Measurements from ENCODE around the gene CREBBP.

Gene CREBBP

GRCh38 chr16:3882531-3882930 is 2.0 kb upstream of the CREBBP start:
- no peaks in the 10 kb centered on the region for H3K27me3 ChIP-seq
- no peak for DNase-seq
- no peak for TF ChIP-seq CTCF (IDR thresholded peaks at IDR 0.05; ENCODE audit: low read depth, low read length)

GRCh38 chr16:3881499-3881990 is 1.0 kb upstream of the CREBBP start:
- Histone ChIP-seq H3K9me3 (no peaks in the 10 kb centered on the region), H3K4me1 (no peaks in the 10 kb centered on the region), H3K36me3 (peaks cover 11% of the 10 kb centered on the region), H3K4me3 (ENCODE audit: low read depth, low read length) (no peak overlapping the region), H3K27me3 (no peaks in the 10 kb centered on the region)
- TF ChIP-seq CTCF (IDR thresholded peaks at IDR 0.05; ENCODE audit: low read depth, low read length): no peak
- DNase-seq: no peak

More at GRCh38 chr16:3882531-3882930, 2.0 kb upstream of the CREBBP start:
- Histone ChIP-seq H3K9me3 (no peaks in the 10 kb centered on the region), H3K4me3 (ENCODE audit: low read depth, low read length) (no peak overlapping the region), H3K4me1 (no peaks in the 10 kb centered on the region), H3K36me3 (peaks cover 5% of the 10 kb centered on the region; the same call in 1 of the 2 replicates)

GRCh38 chr16:3879887-3880564 is 487 bp downstream of the CREBBP start:
- H3K4me1 ChIP-seq: no peaks in the 10 kb centered on the region

GRCh38 chr16:3879258-3879886 is 1.1 kb downstream of the CREBBP start:
- Histone ChIP-seq H3K4me3 (ENCODE audit: low read depth, low read length) (peak overlapping the region; percentile 71), H3K4me1 (no peaks in the 10 kb centered on the region; the same call in 1 of the 2 replicates), H3K9me3 (no peaks in the 10 kb centered on the region), H3K36me3 (peaks cover 12% of the 10 kb centered on the region), H3K27me3 (no peaks in the 10 kb centered on the region)
- DNase-seq: peak; percentile 33
- no peak for TF ChIP-seq CTCF (IDR thresholded peaks at IDR 0.05; ENCODE audit: low read depth, low read length)

More at GRCh38 chr16:3879887-3880564, 487 bp downstream of the CREBBP start:
- TF ChIP-seq CTCF (IDR thresholded peaks at IDR 0.05; ENCODE audit: low read depth, low read length): no peak
- peak overlapping the region; percentile 71 for H3K4me3 ChIP-seq (ENCODE audit: low read depth, low read length)
- DNase-seq: peak; percentile 87
- peaks cover 12% of the 10 kb centered on the region for H3K36me3 ChIP-seq
- H3K27me3 ChIP-seq: no peaks in the 10 kb centered on the region
- H3K9me3 ChIP-seq: no peaks in the 10 kb centered on the region

GRCh38 chr16:3878610-3879009 is 1.9 kb downstream of the CREBBP start:
- H3K4me1 ChIP-seq: peaks cover 6% of the 10 kb centered on the region
- no peak for DNase-seq
- no peaks in the 10 kb centered on the region for H3K27me3 ChIP-seq
- TF ChIP-seq CTCF (IDR thresholded peaks at IDR 0.05; ENCODE audit: low read depth, low read length): no peak
- H3K4me3 ChIP-seq (ENCODE audit: low read depth, low read length): peak overlapping the region; percentile 71
- peaks cover 12% of the 10 kb centered on the region for H3K36me3 ChIP-seq
- no peaks in the 10 kb centered on the region for H3K9me3 ChIP-seq

GRCh38 chr16:3876695-3877094 is 3.8 kb downstream of the CREBBP start:
- no peak for DNase-seq
- H3K4me3 ChIP-seq (ENCODE audit: low read depth, low read length): no peak overlapping the region
- TF ChIP-seq CTCF (IDR thresholded peaks at IDR 0.05; ENCODE audit: low read depth, low read length): no peak

More at GRCh38 chr16:3876695-3877094, 3.8 kb downstream of the CREBBP start:
- peaks cover 17% of the 10 kb centered on the region for H3K4me1 ChIP-seq
- H3K27me3 ChIP-seq: no peaks in the 10 kb centered on the region
- H3K9me3 ChIP-seq: no peaks in the 10 kb centered on the region
- H3K36me3 ChIP-seq: peaks cover 12% of the 10 kb centered on the region
